ENCODE results near the gene OCA2.
"Not testable (repeated sequence)": the region's sequence is repeated elsewhere in the genome, so short reads cannot be mapped to it uniquely, and the experiment has no call there.

The OCA2 gene

GRCh38 chr15:28098766-28099554 lies at the start of gene OCA2:
TSS of gene OCA2 (minus strand) at chr15:28099315. CDS start at chr15:28081874, 17,441 bp downstream.
- Mint-ChIP-seq H3K27ac (no peak within 1 kb of the TSS), H3K36me3 (peaks cover 1% of the 10 kb centered on the region), H3K4me3 (peak within 1 kb of the TSS; percentile 52), H3K27me3 (peaks cover 28% of the 10 kb centered on the region), H3K9me3 (no peaks in the 10 kb centered on the region), H3K4me1 (peaks cover 17% of the 10 kb centered on the region)
- peak; percentile 18 for ATAC-seq (ENCODE audit: low read depth)
- peak; percentile 34 to 60 for DNase-seq (ENCODE audit: low spot score in 2 of 2)

- Mint-ChIP-seq H3K4me3 (no peak overlapping the region), H3K4me1 (no peaks in the 10 kb centered on the region), H3K27ac (no peak overlapping the region), H3K9me3 (peaks cover 20% of the 10 kb centered on the region), H3K36me3 (peaks cover 54% of the 10 kb centered on the region), H3K27me3 (no peaks in the 10 kb centered on the region)
- ATAC-seq (ENCODE audit: low read depth) (no peak), DNase-seq (ENCODE audit: low spot score in 2 of 2) (no peak)
Observed at GRCh38 chr15:28147801-28148200, 48.7 kb upstream of the OCA2 start.

GRCh38 chr15:28145419-28145818 lies 46.3 kb upstream of the OCA2 start:
- not testable (repeated sequence) for H3K4me1 Mint-ChIP-seq; ATAC-seq (ENCODE audit: low read depth); H3K27me3 Mint-ChIP-seq; H3K27ac Mint-ChIP-seq; DNase-seq (ENCODE audit: low spot score in 2 of 2); H3K4me3 Mint-ChIP-seq
- H3K36me3 Mint-ChIP-seq = peaks cover 56% of the 10 kb centered on the region
- peaks cover 17% of the 10 kb centered on the region for H3K9me3 Mint-ChIP-seq

GRCh38 chr15:28140062-28140461 lies 40.9 kb upstream of the OCA2 start:
- no peaks in the 10 kb centered on the region for H3K27me3 Mint-ChIP-seq
- DNase-seq (ENCODE audit: low spot score in 2 of 2) (no peak), ATAC-seq (ENCODE audit: low read depth) (no peak)
- H3K27ac Mint-ChIP-seq = no peak overlapping the region
- H3K4me3 Mint-ChIP-seq = no peak overlapping the region
- H3K9me3 Mint-ChIP-seq = no peaks in the 10 kb centered on the region
- H3K36me3 Mint-ChIP-seq = peaks cover 41% of the 10 kb centered on the region
- H3K4me1 Mint-ChIP-seq = peaks cover 8% of the 10 kb centered on the region

GRCh38 chr15:28137408-28138039 lies 38.4 kb upstream of the OCA2 start:
- H3K27me3 Mint-ChIP-seq; DNase-seq (ENCODE audit: low spot score in 2 of 2); H3K9me3 Mint-ChIP-seq; H3K4me1 Mint-ChIP-seq; H3K4me3 Mint-ChIP-seq; ATAC-seq (ENCODE audit: low read depth); H3K27ac Mint-ChIP-seq: not testable (repeated sequence)
- peaks cover 36% of the 10 kb centered on the region for H3K36me3 Mint-ChIP-seq

GRCh38 chr15:28136236-28136904 lies 37.3 kb upstream of the OCA2 start:
- H3K4me3 Mint-ChIP-seq, H3K27me3 Mint-ChIP-seq, H3K27ac Mint-ChIP-seq, H3K4me1 Mint-ChIP-seq, H3K9me3 Mint-ChIP-seq: not testable (repeated sequence)
- peak in 1 of 2 donors; percentile 24 for DNase-seq (ENCODE audit: low spot score in 2 of 2)
- H3K36me3 Mint-ChIP-seq = peaks cover 30% of the 10 kb centered on the region
- peak; percentile 100 for ATAC-seq (ENCODE audit: low read depth)

GRCh38 chr15:28133281-28133680 lies 34.2 kb upstream of the OCA2 start:
- ATAC-seq (ENCODE audit: low read depth) = no peak
- no peaks in the 10 kb centered on the region for H3K27me3 Mint-ChIP-seq
- peaks cover 18% of the 10 kb centered on the region for H3K36me3 Mint-ChIP-seq

GRCh38 chr15:28132524-28133275 lies 33.6 kb upstream of the OCA2 start:
- H3K27me3 Mint-ChIP-seq = no peaks in the 10 kb centered on the region
- H3K4me3 Mint-ChIP-seq = no peak overlapping the region
- no peak for DNase-seq (ENCODE audit: low spot score in 2 of 2)
- peaks cover 11% of the 10 kb centered on the region for H3K4me1 Mint-ChIP-seq
- H3K9me3 Mint-ChIP-seq = no peaks in the 10 kb centered on the region
- no peak for ATAC-seq (ENCODE audit: low read depth)
- H3K36me3 Mint-ChIP-seq = peaks cover 15% of the 10 kb centered on the region
- H3K27ac Mint-ChIP-seq = no peak overlapping the region

More at GRCh38 chr15:28133281-28133680, 34.2 kb upstream of the OCA2 start:
- H3K27ac Mint-ChIP-seq = peak overlapping the region; percentile 51
- H3K4me1 Mint-ChIP-seq = peaks cover 7% of the 10 kb centered on the region
- no peak for DNase-seq (ENCODE audit: low spot score in 2 of 2)
- H3K4me3 Mint-ChIP-seq = no peak overlapping the region
- H3K9me3 Mint-ChIP-seq = no peaks in the 10 kb centered on the region

GRCh38 chr15:28131946-28132345 lies 32.8 kb upstream of the OCA2 start:
- no peak overlapping the region for H3K27ac Mint-ChIP-seq
- H3K27me3 Mint-ChIP-seq = no peaks in the 10 kb centered on the region
- H3K36me3 Mint-ChIP-seq = peaks cover 12% of the 10 kb centered on the region
- ATAC-seq (ENCODE audit: low read depth) (no peak), DNase-seq (ENCODE audit: low spot score in 2 of 2) (no peak)
- H3K4me3 Mint-ChIP-seq = no peak overlapping the region
- H3K4me1 Mint-ChIP-seq = peaks cover 8% of the 10 kb centered on the region
- H3K9me3 Mint-ChIP-seq = no peaks in the 10 kb centered on the region

GRCh38 chr15:28131400-28131799 lies 32.3 kb upstream of the OCA2 start:
- H3K9me3 Mint-ChIP-seq = no peaks in the 10 kb centered on the region
- H3K4me1 Mint-ChIP-seq = peaks cover 5% of the 10 kb centered on the region
- no peaks in the 10 kb centered on the region for H3K27me3 Mint-ChIP-seq
- no peak overlapping the region for H3K27ac Mint-ChIP-seq
- no peak for ATAC-seq (ENCODE audit: low read depth)
- DNase-seq (ENCODE audit: low spot score in 2 of 2) = no peak
- H3K4me3 Mint-ChIP-seq = no peak overlapping the region
- peaks cover 12% of the 10 kb centered on the region for H3K36me3 Mint-ChIP-seq

- H3K9me3 Mint-ChIP-seq = no peaks in the 10 kb centered on the region
- DNase-seq (ENCODE audit: low spot score in 2 of 2) = no peak
- peaks cover 14% of the 10 kb centered on the region for H3K36me3 Mint-ChIP-seq
- peaks cover 7% of the 10 kb centered on the region for H3K4me1 Mint-ChIP-seq
- no peak for ATAC-seq (ENCODE audit: low read depth)
- no peak overlapping the region for H3K27ac Mint-ChIP-seq
- no peaks in the 10 kb centered on the region for H3K27me3 Mint-ChIP-seq
- no peak overlapping the region for H3K4me3 Mint-ChIP-seq
Observed at GRCh38 chr15:28130651-28131050, 31.5 kb upstream of the OCA2 start.

GRCh38 chr15:28129231-28129848 lies 30.2 kb upstream of the OCA2 start:
- DNase-seq (ENCODE audit: low spot score in 2 of 2) (no peak), ATAC-seq (ENCODE audit: low read depth) (no peak)
- H3K27ac Mint-ChIP-seq = no peak overlapping the region
- no peaks in the 10 kb centered on the region for H3K27me3 Mint-ChIP-seq
- peaks cover 13% of the 10 kb centered on the region for H3K36me3 Mint-ChIP-seq
- H3K4me1 Mint-ChIP-seq = peaks cover 7% of the 10 kb centered on the region
- H3K4me3 Mint-ChIP-seq = no peak overlapping the region
- no peaks in the 10 kb centered on the region for H3K9me3 Mint-ChIP-seq

- peak; percentile 84 for ATAC-seq (ENCODE audit: low read depth)
- Mint-ChIP-seq H3K36me3 (peaks cover 13% of the 10 kb centered on the region), H3K4me3 (no peak overlapping the region), H3K9me3 (no peaks in the 10 kb centered on the region), H3K27ac (peak overlapping the region; percentile 38), H3K27me3 (no peaks in the 10 kb centered on the region), H3K4me1 (peaks cover 10% of the 10 kb centered on the region)
- DNase-seq (ENCODE audit: low spot score in 2 of 2) = peak in 1 of 2 donors; percentile 16
Observed at GRCh38 chr15:28128031-28128430, 28.9 kb upstream of the OCA2 start.

Measured in memory B cell (primary cell).